Fibroblast of the aortic adventitia (primary cell): ENCODE measurements around the gene DIP2C. TPM values are rescaled to one million over a fixed set of nuclear protein-coding genes. Genes with fewer than 3 reads are reported as not detected.
A peak's percentile ranks its signal among the peaks of the same experiment; 100 is the strongest.

Experiments used
- DNase-seq: peaks from one replicate; pipeline ENCODE4 v3.0.0-alpha.2; 2010; ENCODE audit warnings: low read depth
- H3K4me3 ChIP-seq: 2 replicates; pipeline ENCODE4 v1.5.1; 2011; ENCODE audit warnings: low read depth, mild to moderate bottlenecking, control low read depth, low read length, moderate library complexity
- small RNA-seq: library from RNA; depleted of rRNA; stranded (forward); fragments of <200 nt; gene quantifications from one replicate; pipeline ENCODE3, GENCODE V24; 2012
- total RNA-seq: library from RNA; depleted of rRNA; stranded (reverse); fragments of >200 nt; gene quantifications from 2 replicates; pipeline ENCODE4 v1.2.3, GENCODE V29; 2012; ENCODE audit warnings: low replicate concordance
- TF ChIP-seq, protein P1 (sequence below): IDR thresholded peaks from 2 replicates; pipeline ENCODE4 v1.5.1; 2011; ENCODE audit warnings: mild to moderate bottlenecking, low read length, control low read depth, inconsistent platforms; ENCODE audit not compliant: insufficient read depth

Gene DIP2C
- total RNA-seq, 1 donor = 15.7 TPM

DNA sequence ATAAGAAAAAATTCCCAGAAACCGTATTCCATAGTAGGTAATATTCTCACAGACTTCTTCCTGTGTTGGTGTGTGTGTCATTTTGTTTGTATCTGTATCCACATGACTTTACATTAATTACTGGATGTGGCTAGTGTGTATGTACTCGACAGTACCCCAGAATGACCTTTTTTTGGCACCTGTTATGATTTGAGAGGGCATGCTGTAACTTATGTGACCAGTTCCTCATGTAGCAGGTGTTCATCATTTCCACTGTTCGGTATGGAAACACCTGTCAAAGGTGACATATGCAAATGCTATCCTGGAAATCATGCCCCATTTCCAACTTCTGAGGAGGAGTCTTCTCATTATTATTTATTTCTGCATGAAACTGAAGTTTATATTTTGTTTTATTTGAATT is 464.9 kb downstream of the DIP2C start:
- DNase-seq = no peak

More for the DNA sequence above, 464.9 kb downstream of the DIP2C start:
- no peak overlapping the region for H3K4me3 ChIP-seq
- TF ChIP-seq, protein P1, sequence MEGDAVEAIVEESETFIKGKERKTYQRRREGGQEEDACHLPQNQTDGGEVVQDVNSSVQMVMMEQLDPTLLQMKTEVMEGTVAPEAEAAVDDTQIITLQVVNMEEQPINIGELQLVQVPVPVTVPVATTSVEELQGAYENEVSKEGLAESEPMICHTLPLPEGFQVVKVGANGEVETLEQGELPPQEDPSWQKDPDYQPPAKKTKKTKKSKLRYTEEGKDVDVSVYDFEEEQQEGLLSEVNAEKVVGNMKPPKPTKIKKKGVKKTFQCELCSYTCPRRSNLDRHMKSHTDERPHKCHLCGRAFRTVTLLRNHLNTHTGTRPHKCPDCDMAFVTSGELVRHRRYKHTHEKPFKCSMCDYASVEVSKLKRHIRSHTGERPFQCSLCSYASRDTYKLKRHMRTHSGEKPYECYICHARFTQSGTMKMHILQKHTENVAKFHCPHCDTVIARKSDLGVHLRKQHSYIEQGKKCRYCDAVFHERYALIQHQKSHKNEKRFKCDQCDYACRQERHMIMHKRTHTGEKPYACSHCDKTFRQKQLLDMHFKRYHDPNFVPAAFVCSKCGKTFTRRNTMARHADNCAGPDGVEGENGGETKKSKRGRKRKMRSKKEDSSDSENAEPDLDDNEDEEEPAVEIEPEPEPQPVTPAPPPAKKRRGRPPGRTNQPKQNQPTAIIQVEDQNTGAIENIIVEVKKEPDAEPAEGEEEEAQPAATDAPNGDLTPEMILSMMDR = no peak

Small RNAs within 50 kb of the gene (small RNA-seq; reads per million reads assigned to genes)
- 2.4 reads per million, percentile 74 among the genes with 10 or more reads in this experiment for gene MIR5699
- not detected for gene RN7SL754P
- gene RNA5SP298 = 0.19 reads per million

Other genes with a start within 250 kb of the DIP2C start
- 25.2 and 38.7 TPM in 2 replicates for gene LARP4B, start 242.0 kb upstream of the DIP2C start, total RNA-seq